Measurements from ENCODE around the gene HLA-DMA.

The HLA-DMA gene

GRCh38 chr6:32920715-32921114 lies 32.2 kb downstream of the HLA-DMA start:
- DNase-seq, result no peak

DNA sequence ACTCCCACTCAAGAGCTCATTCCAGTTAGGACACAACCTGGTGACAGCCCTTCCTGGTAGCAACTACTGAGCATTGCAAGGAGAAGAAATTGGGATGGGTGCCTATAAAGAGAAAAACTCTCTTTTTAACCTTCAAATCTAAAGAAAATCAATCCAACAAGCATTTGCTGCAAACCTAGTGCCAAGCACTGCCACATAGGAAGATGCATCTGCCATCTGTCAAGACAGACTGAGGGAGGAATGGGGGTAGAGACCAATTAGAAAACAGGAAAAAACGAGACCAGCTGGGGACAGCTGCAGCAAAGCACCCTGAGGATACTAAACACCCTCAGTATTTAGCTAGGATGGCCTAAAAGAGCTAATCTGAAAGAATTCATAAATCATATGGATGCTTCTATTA lies 39.9 kb downstream of the HLA-DMA start:
- DNase-seq, result no peak

GRCh38 chr6:32908897-32909296 lies 44.0 kb downstream of the HLA-DMA start:
- no peak for DNase-seq

- no peak for DNase-seq
Observed at GRCh38 chr6:32906539-32906938, 46.4 kb downstream of the HLA-DMA start.

GRCh38 chr6:32905078-32905477 lies 47.8 kb downstream of the HLA-DMA start:
- DNase-seq, result no peak

GRCh38 chr6:32903952-32904351 lies 48.9 kb downstream of the HLA-DMA start:
- DNase-seq, result no peak

Measured in stimulated activated CD8-positive, alpha-beta memory T cell treated with anti-CD3 and anti-CD28 coated beads, Interleukin-4, amount 100 ng/mL, for 48 hours (primary cell).